ENCODE measurements around the gene LARGE1. TPM values are rescaled to one million over a fixed set of nuclear protein-coding genes. Genes with fewer than 3 reads are reported as not detected.

LARGE1 gene
- polyA plus RNA-seq, 1 donor: 17.8 TPM

DNA sequence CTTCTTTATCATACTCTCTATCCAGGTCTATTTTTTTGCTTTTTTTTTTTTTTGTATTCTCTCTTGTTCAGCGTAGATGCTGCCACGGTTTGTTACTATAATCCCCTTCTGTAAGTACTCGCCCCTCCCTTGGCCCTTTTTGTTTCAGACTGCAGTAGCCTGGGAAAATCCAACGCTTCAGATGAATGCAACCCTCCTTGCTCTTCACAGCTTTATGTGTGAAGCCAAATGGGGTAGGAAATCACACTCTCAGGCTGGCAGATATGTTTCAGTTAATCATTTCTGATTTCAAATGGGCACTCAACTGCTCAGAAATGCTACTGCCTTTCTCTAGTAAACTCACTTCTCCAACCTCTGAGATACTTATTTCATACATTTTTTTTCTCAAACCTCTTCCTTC is 149.1 kb downstream of the LARGE1 start:
- H3K4me3 ChIP-seq (ENCODE audit: low read length): no peak overlapping the region
- no peaks in the 10 kb centered on the region for H3K36me3 ChIP-seq (ENCODE audit: control insufficient read depth, insufficient read depth, low read length)
- H3K27me3 ChIP-seq (ENCODE audit: control insufficient read depth, insufficient read depth, low read length): no peaks in the 10 kb centered on the region
- H3K9me3 ChIP-seq (ENCODE audit: control insufficient read depth, low read depth, low read length): no peaks in the 10 kb centered on the region
- DNase-seq: no peak
- no peak overlapping the region for H3K27ac ChIP-seq (ENCODE audit: low read length)
- 100% methylated on average over 1 of the region's 4 CpGs for WGBS (ENCODE audit: insufficient coverage, low lambda C conversion rate)
- H3K4me1 ChIP-seq (ENCODE audit: control insufficient read depth, insufficient read depth, low read length): no peaks in the 10 kb centered on the region

DNA sequence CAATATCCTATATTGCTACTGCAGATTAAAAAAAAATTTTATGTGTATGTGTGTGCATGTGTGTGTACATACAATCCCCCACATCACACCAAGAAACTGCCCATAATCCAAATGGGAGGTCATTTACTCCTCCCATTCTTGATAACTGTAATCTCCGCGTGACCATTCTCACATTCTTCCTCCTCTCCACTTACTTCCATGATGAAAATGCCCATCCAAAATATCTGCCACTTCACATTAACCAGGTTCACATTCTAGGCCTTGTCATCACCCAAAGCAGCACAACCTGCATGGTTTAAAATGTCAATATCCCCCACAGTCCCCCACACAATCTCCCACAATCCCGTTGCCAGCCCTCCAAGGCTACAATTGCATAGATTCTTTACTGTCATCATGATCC is 149.6 kb downstream of the LARGE1 start:
- no peaks in the 10 kb centered on the region for H3K36me3 ChIP-seq (ENCODE audit: control insufficient read depth, insufficient read depth, low read length)
- H3K4me1 ChIP-seq (ENCODE audit: control insufficient read depth, insufficient read depth, low read length): no peaks in the 10 kb centered on the region
- 73% methylated on average over 1 of the region's 3 CpGs for WGBS (ENCODE audit: insufficient coverage, low lambda C conversion rate)
- DNase-seq: no peak
- H3K9me3 ChIP-seq (ENCODE audit: control insufficient read depth, low read depth, low read length): no peaks in the 10 kb centered on the region
- no peak overlapping the region for H3K27ac ChIP-seq (ENCODE audit: low read length)
- no peak overlapping the region for H3K4me3 ChIP-seq (ENCODE audit: low read length)
- no peaks in the 10 kb centered on the region for H3K27me3 ChIP-seq (ENCODE audit: control insufficient read depth, insufficient read depth, low read length)

DNA sequence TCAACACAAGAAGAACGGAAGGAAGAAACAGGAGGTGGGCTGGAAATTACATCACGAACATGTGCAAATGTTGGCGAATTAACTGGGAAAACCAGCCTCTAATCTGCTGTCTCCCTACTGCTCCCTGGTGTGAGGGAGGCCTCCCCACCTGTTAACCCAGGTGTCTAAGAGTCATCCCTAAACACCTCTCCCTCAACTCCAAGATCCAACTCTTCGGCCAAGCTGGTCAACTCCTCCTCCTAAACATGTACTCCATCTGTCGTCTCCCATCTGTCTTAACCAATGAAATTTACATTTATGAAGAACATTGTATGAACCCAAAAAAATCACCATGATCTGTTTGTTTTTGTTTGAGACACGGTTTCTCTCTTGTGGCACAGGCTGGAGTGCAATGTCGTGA is 154.2 kb downstream of the LARGE1 start:
- 100% methylated on average over 1 of the region's 7 CpGs for WGBS (ENCODE audit: insufficient coverage, low lambda C conversion rate)
- DNase-seq: no peak
- H3K27ac ChIP-seq (ENCODE audit: low read length): no peak overlapping the region
- no peaks in the 10 kb centered on the region for H3K36me3 ChIP-seq (ENCODE audit: control insufficient read depth, insufficient read depth, low read length)
- H3K4me3 ChIP-seq (ENCODE audit: low read length): no peak overlapping the region
- H3K9me3 ChIP-seq (ENCODE audit: control insufficient read depth, low read depth, low read length): no peaks in the 10 kb centered on the region
- H3K27me3 ChIP-seq (ENCODE audit: control insufficient read depth, insufficient read depth, low read length): no peaks in the 10 kb centered on the region
- H3K4me1 ChIP-seq (ENCODE audit: control insufficient read depth, insufficient read depth, low read length): no peaks in the 10 kb centered on the region

DNA sequence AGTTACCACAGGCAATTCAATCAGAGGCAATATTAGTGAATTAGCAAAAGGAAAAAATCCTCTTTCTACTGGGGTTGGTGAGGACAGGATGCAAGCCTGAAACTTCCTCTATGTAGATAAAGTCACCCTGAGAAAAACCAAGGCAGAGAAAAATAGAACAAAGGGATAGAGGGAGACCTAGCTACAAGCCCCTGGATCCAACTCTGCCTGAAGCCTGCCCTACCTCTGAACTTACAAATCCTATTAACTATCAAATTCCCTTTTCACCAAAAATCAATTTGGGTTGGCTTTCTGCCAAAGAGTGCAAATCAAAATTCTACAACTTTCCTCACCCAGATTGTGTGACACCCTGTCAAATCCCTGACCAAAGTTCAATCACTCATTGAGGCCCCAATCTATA is 161.3 kb downstream of the LARGE1 start:
- H3K9me3 ChIP-seq (ENCODE audit: control insufficient read depth, low read depth, low read length): no peaks in the 10 kb centered on the region
- H3K27ac ChIP-seq (ENCODE audit: low read length): no peak overlapping the region
- no peaks in the 10 kb centered on the region for H3K27me3 ChIP-seq (ENCODE audit: control insufficient read depth, insufficient read depth, low read length)
- no peak for DNase-seq
- no peaks in the 10 kb centered on the region for H3K36me3 ChIP-seq (ENCODE audit: control insufficient read depth, insufficient read depth, low read length)
- H3K4me1 ChIP-seq (ENCODE audit: control insufficient read depth, insufficient read depth, low read length): peaks cover 5% of the 10 kb centered on the region
- no peak overlapping the region for H3K4me3 ChIP-seq (ENCODE audit: low read length)

DNA sequence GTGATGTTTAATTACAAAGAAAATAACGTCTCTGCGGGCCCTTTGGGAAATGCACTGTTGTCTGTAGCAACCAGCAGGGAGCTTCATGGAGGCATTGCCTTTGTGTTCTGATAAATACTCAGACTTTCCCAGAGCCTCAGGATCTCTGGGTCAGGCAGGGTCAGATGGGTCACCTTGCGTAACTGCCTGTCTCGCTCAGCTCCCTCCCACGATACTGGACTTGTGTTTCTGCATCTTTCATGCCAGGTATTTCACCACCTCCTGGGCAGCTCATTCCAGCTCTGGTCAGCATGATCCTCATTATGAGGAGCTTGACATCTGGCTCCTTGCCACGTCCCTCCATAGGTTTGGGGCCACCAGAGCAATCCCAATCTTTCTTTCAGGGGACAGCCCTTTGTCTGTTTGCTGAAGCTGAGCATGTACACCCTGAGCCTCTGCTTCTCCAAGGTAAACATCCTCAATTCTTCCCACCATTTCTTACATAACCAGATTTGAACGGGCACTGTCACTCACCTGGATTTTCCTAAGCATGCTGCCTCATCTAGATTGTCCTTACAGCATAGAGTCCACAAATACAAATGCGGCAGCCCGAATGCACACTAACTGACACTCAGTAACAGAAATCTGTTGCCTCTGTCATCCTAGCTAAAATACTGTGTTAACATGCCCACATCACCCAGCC is 162.3 kb downstream of the LARGE1 start:
- Histone ChIP-seq H3K4me3 (ENCODE audit: low read length) (no peak overlapping the region), H3K27me3 (ENCODE audit: control insufficient read depth, insufficient read depth, low read length) (no peaks in the 10 kb centered on the region), H3K27ac (ENCODE audit: low read length) (no peak overlapping the region), H3K4me1 (ENCODE audit: control insufficient read depth, insufficient read depth, low read length) (peaks cover 5% of the 10 kb centered on the region), H3K9me3 (ENCODE audit: control insufficient read depth, low read depth, low read length) (no peaks in the 10 kb centered on the region), H3K36me3 (ENCODE audit: control insufficient read depth, insufficient read depth, low read length) (no peaks in the 10 kb centered on the region)
- no peak for DNase-seq
- WGBS (ENCODE audit: insufficient coverage, low lambda C conversion rate): no CpG with 5 or more reads among the region's 9 CpGs

DNA sequence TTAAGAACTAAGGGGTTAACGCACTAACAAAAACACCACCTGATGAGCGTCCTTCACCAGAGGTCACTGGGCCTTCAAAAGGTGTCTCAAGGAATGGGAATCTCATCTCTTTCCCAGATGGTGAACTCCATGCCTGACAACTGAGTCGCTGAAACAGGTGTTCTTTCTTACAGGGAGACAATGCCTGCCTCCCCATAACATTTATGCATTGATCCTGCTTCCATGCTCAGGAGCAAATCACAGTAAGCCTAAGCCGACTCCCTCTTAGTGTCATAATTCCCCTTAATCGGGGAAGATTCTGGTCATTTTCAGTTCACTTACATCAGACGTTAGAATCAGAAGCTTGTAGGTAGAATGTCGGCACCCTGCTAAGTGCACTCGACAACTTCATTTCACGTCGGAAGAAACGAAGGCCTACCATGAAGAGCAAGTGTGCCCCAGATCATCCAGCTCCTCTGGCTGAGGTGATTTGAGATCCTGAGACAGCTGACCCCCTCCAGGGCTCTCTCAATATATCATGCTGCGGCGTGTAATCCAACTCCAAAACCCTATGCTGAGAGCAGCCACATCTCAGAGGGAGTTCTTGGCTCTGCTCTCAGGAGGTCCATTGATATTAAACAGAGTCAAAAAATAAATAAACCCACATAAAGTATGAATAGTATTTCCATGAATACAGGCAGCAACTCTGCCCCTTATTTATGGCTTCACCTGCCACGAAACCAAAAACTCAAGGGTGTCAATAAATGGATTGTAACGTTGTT is 163.1 kb downstream of the LARGE1 start:
- no peak overlapping the region for H3K27ac ChIP-seq (ENCODE audit: low read length)
- H3K27me3 ChIP-seq (ENCODE audit: control insufficient read depth, insufficient read depth, low read length): no peaks in the 10 kb centered on the region
- no peaks in the 10 kb centered on the region for H3K9me3 ChIP-seq (ENCODE audit: control insufficient read depth, low read depth, low read length)
- no peaks in the 10 kb centered on the region for H3K36me3 ChIP-seq (ENCODE audit: control insufficient read depth, insufficient read depth, low read length)
- H3K4me1 ChIP-seq (ENCODE audit: control insufficient read depth, insufficient read depth, low read length): peaks cover 5% of the 10 kb centered on the region
- no peak overlapping the region for H3K4me3 ChIP-seq (ENCODE audit: low read length)
- 40% methylated on average over 2 of the region's 15 CpGs for WGBS (ENCODE audit: insufficient coverage, low lambda C conversion rate)
- DNase-seq: no peak

DNA sequence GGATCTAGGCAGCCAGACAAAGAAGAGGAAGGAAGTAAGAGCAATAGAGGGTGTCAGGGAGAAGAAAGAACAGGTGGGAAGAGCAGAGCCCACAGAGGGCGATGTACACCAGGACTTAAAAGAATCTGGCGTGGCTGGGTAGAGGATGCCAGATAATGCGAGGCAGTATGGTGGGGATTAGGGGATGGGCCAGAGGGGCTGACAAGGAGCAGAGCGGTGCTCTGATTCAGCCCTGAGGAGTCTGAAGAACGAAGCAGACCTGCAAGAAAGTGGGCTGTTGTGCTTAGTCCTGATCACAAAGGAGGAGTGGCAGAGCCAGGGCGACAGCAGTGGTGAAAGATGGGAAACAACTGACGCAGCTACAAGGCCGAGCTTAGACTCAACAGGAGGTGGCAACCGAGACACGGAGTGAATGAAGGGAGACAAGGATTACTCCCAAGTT is 163.7 kb downstream of the LARGE1 start:
- no peaks in the 10 kb centered on the region for H3K9me3 ChIP-seq (ENCODE audit: control insufficient read depth, low read depth, low read length)
- no peak overlapping the region for H3K27ac ChIP-seq (ENCODE audit: low read length)
- no peaks in the 10 kb centered on the region for H3K36me3 ChIP-seq (ENCODE audit: control insufficient read depth, insufficient read depth, low read length)
- H3K27me3 ChIP-seq (ENCODE audit: control insufficient read depth, insufficient read depth, low read length): no peaks in the 10 kb centered on the region
- H3K4me1 ChIP-seq (ENCODE audit: control insufficient read depth, insufficient read depth, low read length): peaks cover 5% of the 10 kb centered on the region
- no peak overlapping the region for H3K4me3 ChIP-seq (ENCODE audit: low read length)
- no peak for DNase-seq
- no CpG with 5 or more reads among the region's 10 CpGs for WGBS (ENCODE audit: insufficient coverage, low lambda C conversion rate)

DNA sequence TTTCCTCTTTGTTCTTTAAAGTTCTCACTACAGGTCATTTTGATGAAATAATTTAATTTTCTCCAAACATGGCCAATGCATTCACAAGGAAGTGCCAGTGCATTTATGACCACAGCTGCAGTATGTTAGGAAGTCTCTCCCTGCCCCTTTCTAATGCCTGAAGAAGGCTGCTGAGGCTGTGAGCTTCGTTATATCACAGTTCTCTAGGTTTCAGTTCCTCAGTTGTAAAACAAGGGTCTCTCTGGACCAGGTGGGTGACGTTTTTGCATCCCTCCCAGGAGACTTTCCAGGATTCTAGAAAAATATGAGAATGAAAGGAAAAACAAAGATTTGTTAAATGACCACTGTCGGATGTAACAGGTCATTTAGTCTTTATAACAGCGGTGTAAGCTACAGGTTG is 171.6 kb downstream of the LARGE1 start:
- no peak overlapping the region for H3K4me3 ChIP-seq (ENCODE audit: low read length)
- WGBS (ENCODE audit: insufficient coverage, low lambda C conversion rate): no CpG with 5 or more reads among the region's 4 CpGs
- H3K27ac ChIP-seq (ENCODE audit: low read length): no peak overlapping the region
- peaks cover 27% of the 10 kb centered on the region for H3K4me1 ChIP-seq (ENCODE audit: control insufficient read depth, insufficient read depth, low read length)
- H3K9me3 ChIP-seq (ENCODE audit: control insufficient read depth, low read depth, low read length): no peaks in the 10 kb centered on the region
- no peaks in the 10 kb centered on the region for H3K27me3 ChIP-seq (ENCODE audit: control insufficient read depth, insufficient read depth, low read length)
- H3K36me3 ChIP-seq (ENCODE audit: control insufficient read depth, insufficient read depth, low read length): no peaks in the 10 kb centered on the region
- no peak for DNase-seq

DNA sequence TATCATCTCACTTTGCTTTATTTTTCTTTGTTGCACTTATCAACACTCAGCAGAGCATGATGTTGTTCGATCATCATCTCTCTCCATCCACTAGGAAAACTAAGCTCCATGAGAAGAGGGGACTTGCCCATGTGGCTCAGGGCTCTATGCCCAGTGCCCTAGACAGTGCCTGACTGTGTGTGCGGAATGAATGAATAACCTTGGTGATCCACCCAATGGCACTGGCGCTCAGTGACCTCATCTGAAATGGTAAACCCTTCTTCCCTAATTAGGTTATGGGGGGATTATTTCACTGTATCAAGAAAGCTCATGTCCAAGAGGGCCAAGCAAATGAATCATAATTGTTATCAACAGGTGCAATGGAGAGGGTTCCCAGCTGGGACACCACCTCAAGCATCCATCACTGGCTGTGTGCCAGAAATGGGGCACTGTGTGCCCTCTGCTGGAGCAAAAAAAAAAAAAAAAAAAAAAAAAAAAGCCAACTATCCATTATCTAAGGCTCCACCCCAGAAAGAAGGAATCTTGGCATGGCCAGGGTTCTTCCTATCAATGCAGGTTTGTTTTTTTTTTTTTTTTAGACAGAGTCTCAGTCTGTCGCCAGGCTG is 172.6 kb downstream of the LARGE1 start:
- H3K27ac ChIP-seq (ENCODE audit: low read length): peak overlapping the region; percentile 13
- H3K4me3 ChIP-seq (ENCODE audit: low read length): no peak overlapping the region
- no CpG with 5 or more reads among the region's 4 CpGs for WGBS (ENCODE audit: insufficient coverage, low lambda C conversion rate)
- H3K27me3 ChIP-seq (ENCODE audit: control insufficient read depth, insufficient read depth, low read length): no peaks in the 10 kb centered on the region
- H3K9me3 ChIP-seq (ENCODE audit: control insufficient read depth, low read depth, low read length): no peaks in the 10 kb centered on the region
- DNase-seq: peak; percentile 20 to 52
- H3K36me3 ChIP-seq (ENCODE audit: control insufficient read depth, insufficient read depth, low read length): no peaks in the 10 kb centered on the region
- H3K4me1 ChIP-seq (ENCODE audit: control insufficient read depth, insufficient read depth, low read length): peaks cover 27% of the 10 kb centered on the region

DNA sequence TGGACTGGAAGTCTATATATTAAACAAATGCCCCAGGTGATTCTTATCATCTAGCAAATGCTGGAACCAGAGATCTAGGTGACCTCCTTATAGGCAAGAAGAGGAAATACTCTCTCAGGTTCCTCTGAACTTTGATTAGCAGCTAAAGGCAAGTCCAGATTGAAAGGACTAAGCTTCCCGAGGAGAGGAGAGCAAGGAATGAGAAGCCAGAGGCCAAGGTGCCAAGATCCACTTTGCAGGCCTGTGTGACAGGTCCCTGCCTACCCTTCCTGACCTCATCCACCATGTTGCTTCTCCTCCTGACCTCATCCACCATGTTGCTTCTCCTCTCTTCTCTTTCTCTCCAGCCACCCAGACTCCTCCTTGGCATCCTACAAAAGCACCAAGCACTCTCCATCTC is 173.2 kb downstream of the LARGE1 start:
- Histone ChIP-seq H3K9me3 (ENCODE audit: control insufficient read depth, low read depth, low read length) (no peaks in the 10 kb centered on the region), H3K4me1 (ENCODE audit: control insufficient read depth, insufficient read depth, low read length) (peaks cover 27% of the 10 kb centered on the region), H3K36me3 (ENCODE audit: control insufficient read depth, insufficient read depth, low read length) (no peaks in the 10 kb centered on the region), H3K27ac (ENCODE audit: low read length) (peak overlapping the region; percentile 13), H3K4me3 (ENCODE audit: low read length) (no peak overlapping the region), H3K27me3 (ENCODE audit: control insufficient read depth, insufficient read depth, low read length) (no peaks in the 10 kb centered on the region)
- WGBS (ENCODE audit: insufficient coverage, low lambda C conversion rate): no CpG with 5 or more reads among the region's 1 CpG
- DNase-seq: peak; percentile 24 to 71
